ENCODE data around the gene LRP2. TPM values are rescaled to one million over a fixed set of nuclear protein-coding genes. Genes with fewer than 3 reads are reported as not detected.

The LRP2 gene
- total RNA-seq, 4 donors from 2014 or later = 0.05 to 0.23 TPM; not detected in 2

DNA sequence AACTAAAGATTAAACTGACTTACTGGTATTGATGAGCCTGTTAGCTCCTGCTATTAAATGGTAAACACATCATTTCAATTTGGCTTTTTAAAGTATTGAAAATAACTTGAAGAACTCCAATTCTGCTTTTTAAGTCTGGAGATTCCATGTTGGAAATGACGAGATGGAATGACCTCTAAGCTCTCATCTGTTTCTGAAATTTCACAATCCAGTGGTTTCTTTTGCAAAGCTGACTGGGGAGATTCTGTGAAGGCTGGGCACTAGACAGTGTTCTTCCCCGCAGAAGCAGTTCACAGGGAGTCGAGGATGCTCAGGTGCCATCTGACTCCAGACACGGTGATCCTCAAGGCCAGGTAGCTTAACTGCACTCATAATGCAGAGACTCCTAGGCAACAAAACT lies 248.3 kb downstream of the LRP2 start:
- no peak overlapping the region for H3K4me3 ChIP-seq (ENCODE audit: low read depth, poor library complexity, severe bottlenecking)
- WGBS, 2 donors = 87 to 90% methylated on average over 4 of the region's 4 CpGs
- TF ChIP-seq POLR2A (IDR thresholded peaks at IDR 0.05) = no peak
- TF ChIP-seq, protein P1, sequence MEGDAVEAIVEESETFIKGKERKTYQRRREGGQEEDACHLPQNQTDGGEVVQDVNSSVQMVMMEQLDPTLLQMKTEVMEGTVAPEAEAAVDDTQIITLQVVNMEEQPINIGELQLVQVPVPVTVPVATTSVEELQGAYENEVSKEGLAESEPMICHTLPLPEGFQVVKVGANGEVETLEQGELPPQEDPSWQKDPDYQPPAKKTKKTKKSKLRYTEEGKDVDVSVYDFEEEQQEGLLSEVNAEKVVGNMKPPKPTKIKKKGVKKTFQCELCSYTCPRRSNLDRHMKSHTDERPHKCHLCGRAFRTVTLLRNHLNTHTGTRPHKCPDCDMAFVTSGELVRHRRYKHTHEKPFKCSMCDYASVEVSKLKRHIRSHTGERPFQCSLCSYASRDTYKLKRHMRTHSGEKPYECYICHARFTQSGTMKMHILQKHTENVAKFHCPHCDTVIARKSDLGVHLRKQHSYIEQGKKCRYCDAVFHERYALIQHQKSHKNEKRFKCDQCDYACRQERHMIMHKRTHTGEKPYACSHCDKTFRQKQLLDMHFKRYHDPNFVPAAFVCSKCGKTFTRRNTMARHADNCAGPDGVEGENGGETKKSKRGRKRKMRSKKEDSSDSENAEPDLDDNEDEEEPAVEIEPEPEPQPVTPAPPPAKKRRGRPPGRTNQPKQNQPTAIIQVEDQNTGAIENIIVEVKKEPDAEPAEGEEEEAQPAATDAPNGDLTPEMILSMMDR (IDR thresholded peaks at IDR 0.05) = no peak
- DNase-seq (ENCODE audit: low spot score in 2 of 2) = no peak
- intact Hi-C loops (cut with DNase I; ENCODE audit: low total_unique reads) = no loop called here

DNA sequence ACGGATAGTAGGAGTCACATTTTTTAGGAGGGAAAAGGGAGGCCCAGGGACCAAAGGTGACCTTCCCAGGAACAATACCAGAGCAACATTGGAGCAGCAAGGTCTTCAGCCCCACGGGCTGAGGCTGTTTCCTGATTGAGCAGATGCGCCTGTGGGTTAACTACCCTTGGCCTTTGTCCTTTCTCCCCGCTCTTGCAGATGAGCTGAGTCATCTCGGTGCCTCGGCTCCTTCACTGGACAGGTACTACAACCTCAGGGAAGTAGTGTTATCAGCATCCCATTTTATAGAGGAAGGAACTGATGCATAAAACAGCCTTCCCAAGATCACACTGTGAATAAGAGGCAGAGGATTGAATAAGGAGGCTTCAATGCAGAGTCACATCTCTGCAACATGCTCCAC lies 249.5 kb downstream of the LRP2 start:
- WGBS, 2 donors = 85 to 92% methylated on average over 6 of the region's 6 CpGs
- TF ChIP-seq, protein P1 (IDR thresholded peaks at IDR 0.05) = no peak
- TF ChIP-seq POLR2A (IDR thresholded peaks at IDR 0.05) = no peak

DNA sequence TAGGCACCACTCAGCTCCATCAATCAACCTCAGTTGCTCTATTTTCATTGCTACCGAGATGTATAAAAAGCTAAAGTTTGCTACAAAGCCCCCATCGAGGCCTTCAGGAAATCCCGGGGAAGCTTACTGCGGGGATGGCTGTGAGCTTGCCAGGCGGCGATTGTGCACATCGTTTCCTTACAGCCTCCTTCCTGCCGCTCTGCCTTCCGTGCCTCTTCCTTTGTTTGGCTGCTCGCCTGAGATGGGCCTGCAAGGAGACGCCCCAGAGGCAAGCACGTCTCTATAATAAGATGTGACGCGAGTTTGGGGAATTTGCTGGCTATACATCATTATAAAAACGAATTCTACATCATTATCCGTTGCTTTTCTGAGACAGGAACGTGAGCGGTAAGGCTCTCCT lies 251.4 kb downstream of the LRP2 start:
- H3K4me3 ChIP-seq (ENCODE audit: low read depth, poor library complexity, severe bottlenecking) = no peak overlapping the region
- intact Hi-C loops (cut with DNase I; ENCODE audit: low total_unique reads) = no loop called here
- 22 to 26% methylated on average over 18 of the region's 18 CpGs for WGBS, 2 donors
- no peak for DNase-seq (ENCODE audit: low spot score in 2 of 2)
- no peak for TF ChIP-seq POLR2A (IDR thresholded peaks at IDR 0.05)
- TF ChIP-seq, protein P1 (IDR thresholded peaks at IDR 0.05) = no peak

More for the DNA sequence above, 249.5 kb downstream of the LRP2 start:
- no peak for DNase-seq (ENCODE audit: low spot score in 2 of 2)
- H3K4me3 ChIP-seq (ENCODE audit: low read depth, poor library complexity, severe bottlenecking) = no peak overlapping the region
- intact Hi-C loops (cut with DNase I; ENCODE audit: low total_unique reads) = no loop called here

DNA sequence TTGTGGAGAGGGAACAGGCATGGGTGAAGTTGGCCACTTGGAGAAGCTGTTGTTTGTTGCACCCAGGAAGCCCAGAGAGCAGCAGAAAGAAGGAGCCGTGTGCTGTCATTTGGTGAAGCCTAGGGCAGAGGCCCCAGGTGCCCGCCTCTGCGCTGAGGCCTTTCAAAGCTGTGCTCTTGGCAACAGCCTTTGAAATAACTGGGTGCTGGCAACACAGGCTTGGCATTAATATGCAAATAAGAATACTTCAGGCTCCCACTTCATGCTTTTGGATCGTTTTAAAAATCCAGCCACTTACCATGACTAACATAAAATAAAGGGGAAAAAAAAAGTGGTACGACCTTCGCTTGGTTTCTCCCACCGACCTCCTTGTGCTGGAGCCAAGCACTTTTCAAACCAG lies 251.9 kb downstream of the LRP2 start:
- no peak for DNase-seq (ENCODE audit: low spot score in 2 of 2)
- 54 to 64% methylated on average over 7 of the region's 7 CpGs for WGBS, 2 donors
- no peak for TF ChIP-seq POLR2A (IDR thresholded peaks at IDR 0.05)
- TF ChIP-seq, protein P1 (IDR thresholded peaks at IDR 0.05) = no peak
- no peak overlapping the region for H3K4me3 ChIP-seq (ENCODE audit: low read depth, poor library complexity, severe bottlenecking)
- intact Hi-C loops (cut with DNase I; ENCODE audit: low total_unique reads) = no loop called here

DNA sequence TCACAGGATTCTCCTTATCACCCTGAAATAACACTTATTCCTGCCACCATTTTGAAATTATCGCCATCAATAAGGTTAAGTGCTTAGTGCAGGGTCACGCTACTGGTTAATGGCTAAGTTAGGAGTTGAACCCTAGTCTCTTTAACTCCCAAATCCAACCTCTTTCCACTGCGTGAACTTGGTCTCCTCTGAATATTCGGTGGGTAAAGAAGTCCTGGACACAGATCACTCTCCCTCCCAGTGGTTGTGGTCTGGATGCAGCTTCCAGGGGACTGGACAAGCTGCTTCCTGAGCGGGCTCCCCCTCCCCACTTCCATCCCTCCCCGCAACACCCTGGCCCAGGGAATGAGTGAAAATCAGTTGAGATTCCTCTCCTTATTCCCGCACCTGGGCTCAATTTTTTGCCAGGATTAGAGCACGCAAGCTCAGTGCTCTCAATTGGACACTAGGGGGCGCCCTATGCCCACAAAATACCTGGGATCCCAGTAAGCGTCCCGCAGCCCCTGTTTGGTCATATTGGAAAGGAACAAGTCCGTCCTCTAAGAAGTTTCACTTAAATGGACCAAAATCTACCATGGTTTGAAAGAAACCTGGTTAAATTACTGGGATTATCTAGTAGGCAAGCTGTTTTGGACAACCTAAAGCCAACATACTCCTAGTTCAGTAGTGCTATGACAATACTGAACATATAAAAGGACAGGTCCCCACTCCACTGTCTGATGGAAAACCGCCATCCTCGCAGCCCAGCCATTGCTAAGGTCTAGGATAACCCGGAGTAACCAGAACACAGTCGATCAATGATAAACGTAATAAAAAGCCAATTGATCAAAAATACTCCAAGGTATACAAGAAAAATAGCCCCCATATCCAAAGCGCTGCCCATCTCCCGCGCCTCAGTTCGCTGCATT lies 252.6 kb downstream of the LRP2 start:
- intact Hi-C loops (cut with DNase I; ENCODE audit: low total_unique reads) = no loop called here
- TF ChIP-seq, protein P1 (IDR thresholded peaks at IDR 0.05) = no peak
- no peak for TF ChIP-seq POLR2A (IDR thresholded peaks at IDR 0.05)
- H3K4me3 ChIP-seq (ENCODE audit: low read depth, poor library complexity, severe bottlenecking) = no peak overlapping the region
- DNase-seq (ENCODE audit: low spot score in 2 of 2) = peak; percentile 42 to 91
- WGBS, 2 donors = 52% methylated on average over 21 of the region's 21 CpGs

Data from lower leg skin (tissue), 4 donors.